Prostate gland (tissue), 2 donors: ENCODE results near the gene SPRED2. TPM values are rescaled to one million over a fixed set of nuclear protein-coding genes. Genes with fewer than 3 reads are reported as not detected.

Source experiments
- DNase-seq: peaks from one replicate; pipeline ENCODE4 v3.0.0-alpha.2; 2019; ENCODE audit warnings: low spot score
- H3K27ac ChIP-seq, 2 donors: fragments of 200-600 bp; sonication (generic); 2 replicates each; pipeline ENCODE4 v1.5.1; 2017 to 2019
- H3K27me3 ChIP-seq: fragments of 200-600 bp; sonication (generic); replicated peaks from 2 replicates; pipeline ENCODE4 v1.5.1; 2019; ENCODE audit not compliant: insufficient read depth
- H3K36me3 ChIP-seq, 2 donors: fragments of 200-600 bp; sonication (generic); 1 replicate in 1 of 2; 2 replicates in 1 of 2; pipeline versions ENCODE4 v1.5.1 to v1.8.1; 2017 to 2019
- H3K4me1 ChIP-seq: fragments of 200-600 bp; sonication (generic); replicated peaks from 2 replicates; pipeline ENCODE4 v1.5.1; 2019
- H3K4me3 ChIP-seq, 2 donors: fragments of 200-600 bp; sonication (generic); 2 replicates each; pipeline ENCODE4 v1.5.1; 2017 to 2019
- H3K9me3 ChIP-seq: fragments of 200-600 bp; sonication (generic); 2 replicates; pipeline ENCODE4 v1.5.1; 2017
- POLR2A ChIP-seq: fragments of 450-650 bp; IDR thresholded peaks from one replicate; pipeline ENCODE4 v1.6.1; 2016; ENCODE audit warnings: antibody characterized with exemption, mild to moderate bottlenecking
- POLR2AphosphoS5 ChIP-seq: sonication (generic); formaldehyde crosslinking; IDR thresholded peaks from one replicate; pipeline ENCODE4 v1.6.1; 2017; ENCODE audit warnings: antibody characterized with exemption
- WGBS: methylation state at CpG from one replicate; pipeline ENCODE4 v1.1.5; 2018; 5-methylcytosine and 5-hydroxymethylcytosine counted together
- intact Hi-C: fragments of 100-400 bp; cut with DNase I; formaldehyde crosslinking; loops from one replicate; pipeline ENCODE4 v1.14.2; 2022
- total RNA-seq, 2 donors: library from RNA; depleted of rRNA; stranded (reverse); fragments of >200 nt; gene quantifications; one replicate each; pipeline ENCODE4 v1.1.0, GENCODE V29; 2016
- TF ChIP-seq, protein P1 (sequence below), 4 experiments: fragments of 200-600 bp in 2 of 4; fragments of 450-650 bp in 2 of 4; sonication (generic) in 2 of 4; IDR thresholded peaks; 1 replicate in 3 of 4; 2 replicates in 1 of 4; pipeline ENCODE4 v1.5.1; 2016 to 2019; ENCODE audit warnings: antibody characterized with exemption in 4 of 4, mild to moderate bottlenecking in 2 of 4, moderate library complexity in 2 of 4

SPRED2 gene
- total RNA-seq, 2 donors from 2014 or later: 23.7 to 27.1 TPM

DNA sequence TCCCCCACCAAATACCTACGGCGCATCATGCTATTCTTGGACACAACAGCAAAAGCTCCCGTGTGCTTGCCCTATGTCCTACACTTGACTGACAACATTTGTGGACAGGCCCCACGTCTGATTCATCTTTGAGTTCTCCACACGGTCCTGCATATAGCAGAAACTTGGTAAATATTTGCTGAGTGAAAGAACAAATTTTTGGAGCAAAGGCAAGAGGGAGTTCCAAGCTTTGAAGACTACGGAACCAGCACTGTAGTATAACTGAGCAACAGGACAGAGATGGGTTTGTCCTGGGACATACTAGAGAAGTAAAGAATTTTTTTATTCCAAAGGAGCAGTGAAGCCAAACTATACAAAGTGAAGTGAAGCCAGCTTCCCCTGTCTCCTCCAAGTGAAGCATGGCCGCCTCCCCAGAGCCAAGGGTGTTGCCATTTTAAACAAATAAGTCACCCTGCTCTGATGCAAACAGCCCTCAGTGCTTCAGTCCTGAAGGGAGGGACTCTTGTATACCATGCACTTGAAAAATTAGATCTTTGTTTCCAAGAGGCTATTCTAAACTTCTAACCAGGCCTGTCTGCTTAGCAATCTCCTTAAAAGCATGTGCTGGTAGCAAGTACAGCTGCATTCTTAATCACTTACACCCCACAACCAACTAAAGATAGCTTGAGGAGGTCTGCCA is 35.9 kb downstream of the SPRED2 start:
- no peak overlapping the region for H3K4me3 ChIP-seq
- intact Hi-C loops: no loop called here
- TF ChIP-seq, protein P1, sequence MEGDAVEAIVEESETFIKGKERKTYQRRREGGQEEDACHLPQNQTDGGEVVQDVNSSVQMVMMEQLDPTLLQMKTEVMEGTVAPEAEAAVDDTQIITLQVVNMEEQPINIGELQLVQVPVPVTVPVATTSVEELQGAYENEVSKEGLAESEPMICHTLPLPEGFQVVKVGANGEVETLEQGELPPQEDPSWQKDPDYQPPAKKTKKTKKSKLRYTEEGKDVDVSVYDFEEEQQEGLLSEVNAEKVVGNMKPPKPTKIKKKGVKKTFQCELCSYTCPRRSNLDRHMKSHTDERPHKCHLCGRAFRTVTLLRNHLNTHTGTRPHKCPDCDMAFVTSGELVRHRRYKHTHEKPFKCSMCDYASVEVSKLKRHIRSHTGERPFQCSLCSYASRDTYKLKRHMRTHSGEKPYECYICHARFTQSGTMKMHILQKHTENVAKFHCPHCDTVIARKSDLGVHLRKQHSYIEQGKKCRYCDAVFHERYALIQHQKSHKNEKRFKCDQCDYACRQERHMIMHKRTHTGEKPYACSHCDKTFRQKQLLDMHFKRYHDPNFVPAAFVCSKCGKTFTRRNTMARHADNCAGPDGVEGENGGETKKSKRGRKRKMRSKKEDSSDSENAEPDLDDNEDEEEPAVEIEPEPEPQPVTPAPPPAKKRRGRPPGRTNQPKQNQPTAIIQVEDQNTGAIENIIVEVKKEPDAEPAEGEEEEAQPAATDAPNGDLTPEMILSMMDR (IDR thresholded peaks at IDR 0.05): no peak
- TF ChIP-seq POLR2AphosphoS5: peak; percentile 80
- DNase-seq: peak; percentile 60
- H3K27ac ChIP-seq: peak overlapping the region; percentile 65 to 66
- H3K4me1 ChIP-seq: peaks cover 7% of the 10 kb centered on the region
- H3K9me3 ChIP-seq: no peaks in the 10 kb centered on the region
- 52% methylated on average over 7 of the region's 7 CpGs for WGBS
- no peaks in the 10 kb centered on the region for H3K27me3 ChIP-seq
- H3K36me3 ChIP-seq: no peaks in the 10 kb centered on the region

DNA sequence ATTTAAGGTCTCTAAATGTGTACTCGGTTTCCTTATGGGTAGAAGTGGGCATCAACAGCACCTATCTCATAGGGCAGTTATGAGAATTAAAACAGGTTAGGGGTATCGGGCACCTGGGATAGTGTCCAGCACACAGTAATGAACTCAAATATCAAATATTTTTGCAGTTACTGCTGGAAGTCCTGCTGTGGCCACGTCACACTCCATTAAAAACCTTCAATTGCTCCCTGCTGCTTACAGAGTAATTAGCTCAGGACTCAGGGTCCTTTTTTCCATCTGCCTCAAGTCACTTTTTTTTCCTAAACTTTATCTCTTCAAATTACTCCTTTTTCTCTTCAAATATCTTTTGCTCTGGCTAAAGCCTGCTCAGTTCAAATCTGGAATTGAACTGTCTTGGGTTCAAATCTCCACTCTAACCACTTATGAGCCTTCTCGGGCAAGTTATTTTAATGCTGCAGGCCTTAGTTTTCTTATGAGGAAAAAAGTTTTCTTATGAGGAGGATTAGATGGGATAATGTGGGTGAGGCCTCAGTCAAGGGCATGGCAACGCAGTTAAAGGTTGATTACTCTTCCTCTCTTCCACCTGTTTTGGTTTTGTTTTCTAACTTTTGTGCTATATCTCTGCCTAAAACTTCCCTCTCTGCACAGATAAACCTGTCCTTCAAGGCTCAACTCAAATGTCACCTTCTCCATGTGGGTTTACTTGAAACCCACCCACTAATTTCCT is 36.6 kb downstream of the SPRED2 start:
- DNase-seq: no peak
- TF ChIP-seq POLR2AphosphoS5: no peak
- TF ChIP-seq, protein P1 (IDR thresholded peaks at IDR 0.05): no peak
- TF ChIP-seq POLR2A: no peak
- Histone ChIP-seq H3K4me3 (no peak overlapping the region), H3K36me3 (no peaks in the 10 kb centered on the region), H3K4me1 (peaks cover 7% of the 10 kb centered on the region), H3K27me3 (no peaks in the 10 kb centered on the region), H3K27ac (peak overlapping the region; percentile 65 to 66), H3K9me3 (no peaks in the 10 kb centered on the region)
- intact Hi-C loops: no loop called here
- WGBS: 83% methylated on average over 5 of the region's 5 CpGs

DNA sequence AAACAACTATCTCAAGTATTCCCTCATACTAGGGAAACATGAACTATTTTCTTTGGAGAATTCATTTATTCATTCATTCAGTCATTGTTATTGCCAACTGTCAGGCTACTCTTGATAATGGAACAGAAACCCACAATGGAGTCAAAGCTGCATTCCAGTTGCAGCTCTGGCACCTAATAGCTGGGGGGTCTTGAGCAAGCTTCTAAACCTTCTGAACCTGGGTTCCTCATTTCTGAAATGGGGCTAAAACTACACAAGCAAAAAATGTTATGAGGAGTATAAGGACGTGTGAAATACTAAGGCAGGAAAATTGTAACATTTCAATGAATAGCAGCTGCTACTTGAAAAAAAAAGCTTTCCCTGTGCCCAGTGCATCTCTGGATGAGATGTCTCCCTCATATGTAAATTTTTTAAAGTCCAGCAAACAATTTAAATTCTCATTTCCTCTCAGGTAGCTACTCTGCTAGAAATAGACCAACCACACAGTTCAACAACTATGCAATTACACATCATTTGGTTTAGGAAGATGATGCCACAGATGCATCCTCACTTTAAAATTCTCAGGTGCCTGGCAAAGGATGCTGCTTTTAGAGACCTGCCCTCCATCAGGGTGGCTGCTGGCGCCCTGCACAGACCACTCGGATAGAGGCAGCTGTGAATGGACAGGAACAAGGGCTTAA is 38.5 kb downstream of the SPRED2 start:
- H3K4me3 ChIP-seq: no peak overlapping the region
- DNase-seq: no peak
- H3K36me3 ChIP-seq: no peaks in the 10 kb centered on the region
- 79% methylated on average over 3 of the region's 3 CpGs for WGBS
- H3K27ac ChIP-seq: no peak overlapping the region
- intact Hi-C loops: no loop called here
- TF ChIP-seq POLR2A: no peak
- TF ChIP-seq, protein P1 (IDR thresholded peaks at IDR 0.05): no peak
- TF ChIP-seq POLR2AphosphoS5: no peak
- peaks cover 7% of the 10 kb centered on the region for H3K4me1 ChIP-seq
- H3K27me3 ChIP-seq: no peaks in the 10 kb centered on the region
- H3K9me3 ChIP-seq: no peaks in the 10 kb centered on the region

DNA sequence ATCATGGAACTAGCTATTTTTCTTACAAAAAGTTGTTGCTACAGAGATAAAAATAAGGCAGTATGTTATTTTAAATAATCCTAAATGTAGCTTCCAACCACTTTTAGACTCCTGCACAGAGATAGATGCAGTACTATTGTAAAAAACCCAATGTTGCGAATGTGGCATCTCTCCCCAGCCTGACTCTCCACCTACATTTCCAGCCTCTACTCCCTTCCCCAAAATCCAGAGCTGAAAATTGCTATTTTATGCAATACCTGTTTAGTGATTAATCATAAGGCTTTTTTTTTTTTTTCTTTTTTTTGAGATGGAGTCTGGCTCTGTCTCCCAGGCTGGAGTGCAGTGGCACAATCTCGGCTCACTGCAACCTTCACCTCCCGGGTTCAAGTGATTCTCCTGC is 39.4 kb downstream of the SPRED2 start:
- Histone ChIP-seq H3K36me3 (no peaks in the 10 kb centered on the region), H3K27me3 (no peaks in the 10 kb centered on the region), H3K4me3 (no peak overlapping the region), H3K4me1 (peaks cover 7% of the 10 kb centered on the region), H3K27ac (no peak overlapping the region), H3K9me3 (no peaks in the 10 kb centered on the region)
- no peak for DNase-seq
- 94% methylated on average over 3 of the region's 3 CpGs for WGBS
- intact Hi-C loops: no loop called here
- TF ChIP-seq, protein P1 (IDR thresholded peaks at IDR 0.05): no peak
- no peak for TF ChIP-seq POLR2A
- TF ChIP-seq POLR2AphosphoS5: no peak
